Stimulated activated naive B cell treated with anti-CD40 and anti-IgM and Interleukin-4, amounts not matched to agents 10 μg/mL and 1 μg/mL and 100 μg/mL, for 72 hours (primary cell): Measurements from ENCODE around the gene ITGAD.

Source experiments
- ATAC-seq, 2 donors: fragments of 150-1000 bp; cut with Tn5 transposase; replicated peaks; 2 replicates each; pipeline ENCODE4 v1.10.0; 2021; ENCODE audit warnings: moderate library complexity in 1 of 2
- DNase-seq: peaks from one replicate; pipeline ENCODE4 v3.0.0; 2021
- H3K27ac Mint-ChIP-seq: one replicate; pipeline ENCODE4 v1.8.0; 2022; ENCODE audit warnings: mild to moderate bottlenecking, mixed read lengths
- H3K27me3 Mint-ChIP-seq, 2 donors: one replicate each; pipeline ENCODE4 v1.8.0; 2022; ENCODE audit warnings: mixed read lengths in 2 of 2
- H3K36me3 Mint-ChIP-seq, 2 donors: one replicate each; pipeline ENCODE4 v1.8.0; 2022; ENCODE audit warnings: mixed read lengths in 2 of 2, mild to moderate bottlenecking in 1 of 2
- H3K4me1 Mint-ChIP-seq, 2 donors: one replicate each; pipeline ENCODE4 v1.8.0; 2022; ENCODE audit warnings: mixed read lengths in 2 of 2, mild to moderate bottlenecking in 1 of 2
- H3K4me3 Mint-ChIP-seq, 2 donors: one replicate each; pipeline ENCODE4 v1.8.0; 2022; ENCODE audit warnings: mild to moderate bottlenecking in 2 of 2, mixed read lengths in 2 of 2, moderate library complexity in 1 of 2
- H3K9me3 Mint-ChIP-seq, 2 donors: one replicate each; pipeline ENCODE4 v1.8.0; 2022; ENCODE audit warnings: mixed read lengths in 2 of 2, mild to moderate bottlenecking in 1 of 2

Gene ITGAD

GRCh38 chr16:31458844-31459686, 65.9 kb downstream of the ITGAD start, which contains the start of gene ARMC5:
Gene ARMC5 (plus strand): TSS chr16:31459501. CDS start chr16:31459525, 24 bp downstream.
- peaks cover 20 to 32% of the 10 kb centered on the region in 2 donors for H3K36me3 Mint-ChIP-seq
- no peaks in the 10 kb centered on the region for H3K9me3 Mint-ChIP-seq
- ATAC-seq (peak; percentile 82 to 83), DNase-seq (peak; percentile 95)
- H3K27me3 Mint-ChIP-seq, result no peaks in the 10 kb centered on the region
- H3K4me3 Mint-ChIP-seq, result peak within 1 kb of the TSS; percentile 93 to 94
- peaks cover 26 to 36% of the 10 kb centered on the region in 2 donors for H3K4me1 Mint-ChIP-seq
- H3K27ac Mint-ChIP-seq, result peak within 1 kb of the TSS; percentile 99

- peak; percentile 79 to 85 for ATAC-seq
- DNase-seq, result peak; percentile 99
- peaks cover 25 to 35% of the 10 kb centered on the region in 2 donors for H3K4me1 Mint-ChIP-seq
- H3K36me3 Mint-ChIP-seq, result peaks cover 26 to 35% of the 10 kb centered on the region in 2 donors
- peak overlapping the region; percentile 99 for H3K27ac Mint-ChIP-seq
- H3K9me3 Mint-ChIP-seq, result no peaks in the 10 kb centered on the region
- H3K4me3 Mint-ChIP-seq, result peak overlapping the region; percentile 93 to 94
- no peaks in the 10 kb centered on the region for H3K27me3 Mint-ChIP-seq
Observed at GRCh38 chr16:31459687-31460581, 66.8 kb downstream of the ITGAD start.

GRCh38 chr16:31460582-31461002, 67.5 kb downstream of the ITGAD start:
- peaks cover 29 to 35% of the 10 kb centered on the region in 2 donors for H3K36me3 Mint-ChIP-seq
- peak overlapping the region; percentile 99 for H3K27ac Mint-ChIP-seq
- no peak for DNase-seq
- ATAC-seq, result no peak
- H3K27me3 Mint-ChIP-seq, result no peaks in the 10 kb centered on the region
- H3K4me1 Mint-ChIP-seq, result peaks cover 24 to 28% of the 10 kb centered on the region in 2 donors
- H3K9me3 Mint-ChIP-seq, result no peaks in the 10 kb centered on the region
- peak overlapping the region; percentile 93 to 94 for H3K4me3 Mint-ChIP-seq

- H3K4me1 Mint-ChIP-seq, result peaks cover 20 to 22% of the 10 kb centered on the region in 2 donors
- peak overlapping the region; percentile 43 for H3K27ac Mint-ChIP-seq
- H3K4me3 Mint-ChIP-seq, result no peak overlapping the region
- DNase-seq, result no peak
- ATAC-seq, result no peak
- H3K9me3 Mint-ChIP-seq, result no peaks in the 10 kb centered on the region
- H3K27me3 Mint-ChIP-seq, result no peaks in the 10 kb centered on the region
- peaks cover 34 to 40% of the 10 kb centered on the region in 2 donors for H3K36me3 Mint-ChIP-seq
Observed at GRCh38 chr16:31461201-31461920, 68.2 kb downstream of the ITGAD start.

- Mint-ChIP-seq H3K27me3 (no peaks in the 10 kb centered on the region), H3K4me3 (no peak overlapping the region), H3K27ac (no peak overlapping the region), H3K4me1 (peaks cover 21 to 26% of the 10 kb centered on the region in 2 donors), H3K9me3 (no peaks in the 10 kb centered on the region), H3K36me3 (peaks cover 40 to 46% of the 10 kb centered on the region in 2 donors)
- no peak for DNase-seq
- ATAC-seq, result no peak
Observed at GRCh38 chr16:31461921-31462804, 69.0 kb downstream of the ITGAD start.

- Mint-ChIP-seq H3K36me3 (peaks cover 35 to 43% of the 10 kb centered on the region in 2 donors), H3K27ac (no peak overlapping the region), H3K4me1 (peaks cover 23 to 24% of the 10 kb centered on the region in 2 donors), H3K9me3 (no peaks in the 10 kb centered on the region), H3K27me3 (no peaks in the 10 kb centered on the region), H3K4me3 (no peak overlapping the region)
- ATAC-seq (no peak), DNase-seq (no peak)
Observed at GRCh38 chr16:31464348-31464769, 71.2 kb downstream of the ITGAD start.

GRCh38 chr16:31464781-31465260, 71.7 kb downstream of the ITGAD start:
- H3K27me3 Mint-ChIP-seq, result no peaks in the 10 kb centered on the region
- H3K9me3 Mint-ChIP-seq, result no peaks in the 10 kb centered on the region
- peaks cover 35 to 43% of the 10 kb centered on the region in 2 donors for H3K36me3 Mint-ChIP-seq
- no peak overlapping the region for H3K27ac Mint-ChIP-seq
- peaks cover 23 to 24% of the 10 kb centered on the region in 2 donors for H3K4me1 Mint-ChIP-seq
- ATAC-seq (no peak), DNase-seq (no peak)
- H3K4me3 Mint-ChIP-seq, result no peak overlapping the region

- Mint-ChIP-seq H3K27me3 (peaks cover 0 to 2% of the 10 kb centered on the region in 2 donors), H3K27ac (peak overlapping the region; percentile 37), H3K36me3 (peaks cover 35 to 43% of the 10 kb centered on the region in 2 donors), H3K4me3 (no peak overlapping the region), H3K9me3 (no peaks in the 10 kb centered on the region), H3K4me1 (peaks cover 17 to 18% of the 10 kb centered on the region in 2 donors)
- DNase-seq, result no peak
- ATAC-seq, result no peak
Observed at GRCh38 chr16:31465788-31466370, 72.7 kb downstream of the ITGAD start.

- Mint-ChIP-seq H3K27ac (peak overlapping the region; percentile 74), H3K4me1 (peaks cover 19 to 22% of the 10 kb centered on the region in 2 donors), H3K36me3 (peaks cover 35 to 43% of the 10 kb centered on the region in 2 donors), H3K4me3 (no peak overlapping the region), H3K9me3 (no peaks in the 10 kb centered on the region), H3K27me3 (peaks cover 5 to 7% of the 10 kb centered on the region in 2 donors)
- ATAC-seq (no peak), DNase-seq (no peak)
Observed at GRCh38 chr16:31466381-31466841, 73.3 kb downstream of the ITGAD start.

GRCh38 chr16:31467151-31467773, 74.1 kb downstream of the ITGAD start:
- Mint-ChIP-seq H3K36me3 (peaks cover 35 to 43% of the 10 kb centered on the region in 2 donors), H3K4me3 (peak overlapping the region in 1 of 2 donors; percentile 23), H3K27ac (peak overlapping the region; percentile 51), H3K9me3 (no peaks in the 10 kb centered on the region), H3K4me1 (peaks cover 20 to 29% of the 10 kb centered on the region in 2 donors), H3K27me3 (peaks cover 6 to 13% of the 10 kb centered on the region in 2 donors)
- peak; percentile 60 to 90 for ATAC-seq
- DNase-seq, result no peak

- Mint-ChIP-seq H3K4me1 (peaks cover 23 to 34% of the 10 kb centered on the region in 2 donors), H3K27ac (no peak overlapping the region), H3K9me3 (peaks cover 0 to 3% of the 10 kb centered on the region in 2 donors), H3K4me3 (no peak overlapping the region), H3K27me3 (peaks cover 10 to 19% of the 10 kb centered on the region in 2 donors), H3K36me3 (peaks cover 31 to 38% of the 10 kb centered on the region in 2 donors)
- ATAC-seq (no peak), DNase-seq (no peak)
Observed at GRCh38 chr16:31467858-31468257, 74.7 kb downstream of the ITGAD start.

- no peak for DNase-seq
- Mint-ChIP-seq H3K4me1 (peaks cover 23 to 45% of the 10 kb centered on the region in 2 donors), H3K4me3 (no peak overlapping the region), H3K9me3 (peaks cover 0 to 4% of the 10 kb centered on the region in 2 donors), H3K27ac (no peak overlapping the region), H3K36me3 (peaks cover 14 to 16% of the 10 kb centered on the region in 2 donors), H3K27me3 (peaks cover 14 to 37% of the 10 kb centered on the region in 2 donors)
- no peak for ATAC-seq
Observed at GRCh38 chr16:31470615-31471014, 77.5 kb downstream of the ITGAD start.
